HG03066 (cell line): ENCODE measurements around the gene LLGL1.

Experiments
- ATAC-seq: cut with Tn5 transposase; IDR thresholded peaks from one replicate; pipeline ENCODE4 v1.9.1; 2021; ENCODE audit warnings: low read depth; ENCODE audit not compliant: unreplicated experiment

The LLGL1 gene

GRCh38 chr17:18250259-18250658, 24.8 kb downstream of the LLGL1 start:
- ATAC-seq, result no peak

DNA sequence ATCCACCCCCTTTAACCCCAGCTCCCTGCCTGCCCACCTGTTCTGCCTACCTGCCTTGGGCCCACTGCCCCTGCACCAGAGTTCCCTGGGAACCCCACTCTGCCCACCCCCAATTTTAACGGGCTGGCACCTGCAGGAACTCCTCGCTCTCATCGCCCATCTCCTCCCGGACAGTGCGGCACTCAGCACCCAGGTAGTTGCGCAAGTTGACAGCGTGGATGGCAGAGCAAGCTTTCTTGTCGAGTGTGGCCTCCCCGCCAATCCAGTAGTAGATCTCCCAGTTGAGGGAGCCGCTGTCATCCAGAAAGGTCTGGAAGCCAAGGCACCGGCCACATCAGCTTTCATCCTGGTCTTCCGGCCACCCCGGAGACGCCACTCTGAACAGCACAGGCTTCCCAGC, 25.3 kb downstream of the LLGL1 start:
- no peak for ATAC-seq

GRCh38 chr17:18251204-18251603, 25.8 kb downstream of the LLGL1 start:
- no peak for ATAC-seq

DNA sequence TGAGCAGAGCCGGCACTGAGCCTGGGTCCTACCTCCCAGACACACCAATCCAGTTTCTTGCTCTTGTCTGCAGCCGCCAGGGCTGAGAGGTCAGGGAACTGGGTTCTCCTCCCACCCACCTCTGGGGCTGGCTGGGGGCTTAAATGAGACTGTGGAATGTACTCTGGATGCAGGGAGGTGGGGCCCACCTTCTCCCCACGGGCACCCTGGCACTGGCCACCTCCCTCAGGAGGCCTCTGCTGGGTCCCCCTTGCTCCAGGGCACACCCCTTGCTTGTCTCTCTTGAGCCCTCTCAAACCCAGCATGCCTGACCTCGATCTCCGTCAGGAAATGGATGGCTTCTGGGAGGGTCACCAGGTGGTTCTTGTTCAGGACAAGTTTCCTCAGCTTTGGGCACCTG, 26.7 kb downstream of the LLGL1 start:
- no peak for ATAC-seq

GRCh38 chr17:18253187-18253884, 27.9 kb downstream of the LLGL1 start:
- no peak for ATAC-seq

- no peak for ATAC-seq
Observed at GRCh38 chr17:18253947-18254821, 28.7 kb downstream of the LLGL1 start.

- no peak for ATAC-seq
Observed at GRCh38 chr17:18254888-18255649, 29.6 kb downstream of the LLGL1 start.

DNA sequence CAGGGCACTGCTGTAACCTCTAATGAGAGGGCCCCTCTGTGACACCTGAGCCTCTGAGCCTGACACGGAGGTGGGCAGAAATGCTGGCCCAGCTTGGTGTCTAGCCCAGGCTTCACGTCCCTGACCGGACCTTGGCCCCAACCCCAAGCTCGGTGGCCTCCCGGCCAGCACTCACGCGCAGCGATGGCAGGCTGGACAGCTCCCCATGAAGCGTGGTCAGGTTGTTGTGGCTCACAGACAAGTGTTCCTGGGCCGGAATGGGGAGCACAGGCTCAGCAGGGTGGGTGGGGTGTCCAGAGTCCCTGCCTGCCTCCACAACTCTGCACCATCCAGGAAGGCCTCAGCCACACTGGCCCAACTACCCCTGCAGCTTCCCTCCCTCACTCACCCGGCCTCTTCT, 30.9 kb downstream of the LLGL1 start:
- ATAC-seq, result no peak

GRCh38 chr17:18256776-18257175, 31.3 kb downstream of the LLGL1 start:
- no peak for ATAC-seq

DNA sequence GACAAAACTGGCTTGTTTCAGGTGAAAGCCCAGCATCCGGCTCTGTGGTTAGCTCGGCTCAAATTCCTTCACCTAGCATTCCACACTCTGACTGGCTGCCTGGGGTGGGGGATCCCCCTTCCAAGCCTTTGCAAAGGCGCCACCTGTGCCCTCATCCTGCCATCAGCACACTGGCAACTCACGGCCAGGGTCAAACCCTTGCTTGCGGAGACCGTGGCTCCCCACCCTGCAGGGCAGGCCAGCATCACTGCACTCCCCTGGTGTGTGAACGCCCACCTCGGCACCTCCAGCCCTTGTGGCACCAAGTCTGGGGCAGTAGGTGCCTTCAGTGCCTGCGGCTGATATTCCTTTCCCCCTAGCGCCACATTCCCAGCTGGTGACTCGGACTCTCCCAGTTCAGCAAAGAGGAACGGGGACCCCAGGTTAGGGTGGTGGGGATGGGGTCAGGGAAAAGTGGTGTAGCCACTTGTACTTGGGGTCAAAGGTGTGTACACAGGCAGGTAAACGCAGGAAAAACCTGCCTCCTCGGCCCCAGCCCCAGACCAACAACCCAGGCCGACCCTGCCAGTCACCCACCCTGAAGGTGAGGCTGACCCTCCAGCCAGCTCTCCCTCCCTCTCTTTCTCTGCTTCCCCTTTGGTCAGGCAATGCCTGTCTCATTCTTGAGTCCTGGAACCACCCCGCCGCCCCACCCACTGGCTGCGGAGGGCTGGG, 32.0 kb downstream of the LLGL1 start:
- ATAC-seq, result no peak

DNA sequence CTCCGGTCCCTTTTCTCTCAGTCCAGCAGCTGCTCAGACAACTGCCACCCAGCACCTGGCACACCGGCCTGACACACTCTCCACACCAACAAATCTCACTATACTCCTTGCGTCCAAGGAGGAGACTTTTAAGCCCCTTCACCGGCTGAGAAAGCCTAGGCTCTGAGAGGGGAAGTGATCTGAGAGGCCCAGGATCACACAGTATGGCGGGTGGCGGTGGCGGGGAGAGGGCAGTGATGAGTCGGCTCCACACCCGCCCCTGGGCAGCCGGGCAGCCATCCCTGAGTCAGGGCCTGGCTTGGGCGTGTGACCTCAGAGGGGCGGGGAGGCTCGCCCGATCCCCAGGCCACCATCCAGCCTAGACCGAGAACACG, 32.5 kb downstream of the LLGL1 start:
- no peak for ATAC-seq

- no peak for ATAC-seq
Observed at GRCh38 chr17:18258356-18259038, 33.1 kb downstream of the LLGL1 start, which contains the start of gene FLII. FLII (minus strand) TSS chr17:18258738; CDS start chr17:18258690, 48 bp downstream.

DNA sequence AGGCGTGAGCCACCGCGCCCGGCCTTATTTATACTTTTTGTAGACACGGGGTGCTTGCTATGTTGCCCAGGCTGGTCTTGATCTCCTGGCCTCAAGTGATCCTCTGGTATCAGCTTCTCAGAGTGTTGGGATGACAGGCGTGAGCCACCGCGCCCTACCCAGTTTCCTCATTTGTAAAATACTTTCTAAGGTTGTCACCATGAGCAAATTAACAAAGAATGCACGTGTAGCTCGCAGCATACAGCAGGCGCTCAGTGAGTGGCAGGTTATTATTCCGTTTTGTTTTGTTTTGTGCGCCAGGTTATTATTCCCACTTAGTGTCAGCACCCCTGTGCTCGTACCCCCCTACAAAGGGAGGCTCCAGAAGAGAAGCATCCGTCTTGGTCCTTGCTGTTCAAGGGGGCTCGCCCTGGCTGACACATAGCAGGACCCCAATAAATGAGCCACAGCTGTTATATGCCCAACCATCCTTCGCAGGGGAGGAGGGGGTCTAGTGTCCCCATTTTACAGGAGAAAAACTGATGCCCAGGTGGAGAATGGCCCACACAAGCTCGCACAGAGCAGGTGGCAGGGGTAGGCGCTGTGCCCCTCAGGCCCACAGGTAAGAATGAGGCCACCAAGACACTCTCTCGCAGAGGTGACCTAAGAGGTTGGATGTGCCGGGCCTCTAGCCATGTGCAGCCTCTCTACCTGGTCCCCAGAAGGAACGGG, 34.3 kb downstream of the LLGL1 start:
- no peak for ATAC-seq

DNA sequence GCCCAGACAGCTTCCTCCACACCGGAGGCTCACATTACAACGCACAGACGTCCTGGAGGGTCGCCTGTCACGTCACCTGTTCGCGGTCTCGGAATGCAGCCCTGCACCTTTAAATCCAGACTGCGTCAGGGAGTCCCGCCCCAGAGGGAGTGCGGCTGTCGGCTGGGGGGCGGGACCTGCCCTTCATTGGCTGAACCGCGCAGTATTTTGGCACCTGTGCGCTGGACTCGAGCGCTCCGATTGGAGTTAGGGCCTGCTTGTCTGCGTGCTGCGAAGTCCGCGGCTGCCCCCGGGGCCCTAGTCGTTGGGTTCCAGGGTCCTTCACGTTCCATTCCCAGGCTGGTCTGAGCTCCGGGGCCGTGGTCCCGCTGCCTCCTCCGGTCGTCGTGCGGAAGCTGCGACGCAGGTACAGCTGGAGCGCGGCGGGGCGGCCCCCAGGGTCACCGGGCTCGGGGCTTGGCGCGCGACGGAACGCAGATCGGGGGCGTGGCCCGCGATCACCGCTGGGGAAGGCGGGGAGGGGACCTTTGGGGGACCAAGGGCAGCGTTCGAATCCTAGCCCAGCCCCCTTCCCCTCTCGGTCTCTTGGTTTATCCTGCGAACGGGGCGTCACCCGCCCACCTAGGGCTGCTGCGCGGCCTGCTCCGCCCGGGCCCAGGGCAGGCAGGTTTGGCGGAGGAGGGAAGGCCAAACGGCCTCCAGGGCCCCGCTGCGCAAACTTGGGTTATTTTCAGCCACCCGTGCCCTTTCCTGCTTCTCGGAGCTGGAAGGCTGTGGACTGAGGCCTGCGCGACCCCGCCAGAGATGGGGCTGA, 35.1 kb downstream of the LLGL1 start, which contains the start of gene MIEF2:
Gene MIEF2 (plus strand): TSS at position 331 of the 814 bp plus-strand sequence. CDS start 2,059 bp downstream, outside the sequence.
- ATAC-seq, result peak; percentile 80

DNA sequence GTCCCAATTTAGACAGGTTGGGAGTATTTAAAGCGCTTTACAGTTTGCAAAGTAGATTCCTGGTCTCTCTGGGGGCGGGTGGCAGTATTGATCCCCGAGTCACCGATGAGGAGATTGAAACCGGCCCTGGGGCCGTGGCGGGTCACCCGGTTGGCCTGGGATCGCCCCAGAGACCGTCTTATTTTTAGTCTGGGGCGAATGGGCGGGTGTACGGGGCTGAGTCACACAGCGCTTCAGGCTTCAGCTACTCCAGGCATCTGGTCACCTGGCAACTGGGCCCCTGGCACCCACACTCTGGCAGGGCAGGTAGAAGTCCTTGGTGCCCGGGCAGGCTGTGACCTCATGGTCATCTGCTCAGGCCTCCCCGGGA, 35.7 kb downstream of the LLGL1 start:
- ATAC-seq, result peak; percentile 7

DNA sequence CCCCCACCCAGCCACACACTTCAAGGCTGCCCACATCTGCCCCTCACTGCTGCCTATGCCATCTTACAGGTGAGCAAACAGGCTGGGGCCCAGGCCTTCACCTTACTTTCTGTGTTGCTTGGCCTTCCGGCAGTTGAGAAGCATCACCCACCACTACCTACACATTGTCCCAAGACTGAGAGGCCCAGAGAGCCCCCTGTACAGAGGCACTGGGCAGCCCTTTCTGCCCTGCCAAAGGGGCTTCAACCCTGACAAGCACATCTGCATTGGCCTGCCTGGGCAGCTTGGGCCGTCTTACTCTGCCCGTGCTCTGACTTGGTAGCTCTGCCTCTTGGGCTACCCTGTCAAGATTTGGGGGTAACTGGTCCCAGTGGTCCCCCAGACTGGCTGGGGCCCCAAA, 36.2 kb downstream of the LLGL1 start:
- ATAC-seq, result no peak

DNA sequence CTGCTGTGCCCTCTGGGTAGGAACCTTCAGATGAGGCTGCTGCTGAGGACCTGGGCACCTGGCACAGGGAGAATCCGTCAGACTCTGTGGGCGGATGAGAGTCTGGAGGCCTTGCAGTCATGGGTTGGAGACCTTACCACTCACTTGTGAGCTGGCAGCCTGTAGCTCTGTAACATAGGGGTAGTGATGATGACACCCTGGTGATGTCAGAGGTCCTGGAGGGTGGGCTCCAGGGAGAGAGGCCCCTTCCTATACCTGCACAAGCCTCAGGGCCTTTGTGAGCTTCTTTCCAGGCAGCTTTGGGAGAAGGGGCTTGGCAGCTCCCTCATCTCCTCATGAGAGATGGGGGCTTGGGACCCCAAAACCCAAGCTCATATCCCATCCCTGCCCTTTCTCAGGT, 36.7 kb downstream of the LLGL1 start:
- ATAC-seq, result no peak

DNA sequence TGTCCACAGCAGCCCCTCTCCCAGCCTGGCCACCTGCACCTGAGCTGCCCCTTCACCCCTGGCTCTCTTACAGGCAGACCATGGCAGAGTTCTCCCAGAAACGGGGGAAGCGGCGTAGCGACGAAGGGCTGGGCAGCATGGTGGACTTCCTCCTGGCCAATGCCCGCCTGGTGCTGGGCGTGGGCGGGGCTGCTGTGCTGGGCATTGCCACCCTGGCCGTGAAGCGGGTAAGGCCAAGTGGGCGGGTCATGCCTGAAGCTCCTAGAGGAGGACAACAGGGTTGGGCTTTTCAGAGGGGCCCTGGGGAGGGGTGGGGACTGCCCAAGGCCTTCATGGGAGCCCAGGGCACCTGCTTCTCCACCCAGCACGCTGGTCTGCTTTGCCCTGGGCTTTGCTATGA, 37.2 kb downstream of the LLGL1 start:
- ATAC-seq, result no peak
